ENCODE data around the gene IDI1.

IDI1 gene

GRCh38 chr10:1002425-1003006 lies 46.4 kb downstream of the IDI1 start:
- intact Hi-C loops (cut with DNase I) = no loop called here

GRCh38 chr10:997266-998022 lies 51.5 kb downstream of the IDI1 start:
- DNase-seq = no peak
- intact Hi-C loops (cut with DNase I) = no loop called here

More at GRCh38 chr10:1002425-1003006, 46.4 kb downstream of the IDI1 start:
- no peak for DNase-seq

- no peak for DNase-seq
- intact Hi-C loops (cut with DNase I) = no loop called here
Observed at GRCh38 chr10:996031-996430, 52.9 kb downstream of the IDI1 start.

GRCh38 chr10:995559-995926 lies 53.4 kb downstream of the IDI1 start:
- intact Hi-C loops (cut with DNase I) = no loop called here

GRCh38 chr10:994836-995558 lies 53.9 kb downstream of the IDI1 start:
- DNase-seq = no peak
- intact Hi-C loops (cut with DNase I) = no loop called here

More at GRCh38 chr10:995559-995926, 53.4 kb downstream of the IDI1 start:
- no peak for DNase-seq

GRCh38 chr10:992871-993270 lies 56.0 kb downstream of the IDI1 start:
- intact Hi-C loops (cut with DNase I) = no loop called here
- no peak for DNase-seq

- DNase-seq = no peak
- intact Hi-C loops (cut with DNase I) = no loop called here
Observed at GRCh38 chr10:992467-992866, 56.5 kb downstream of the IDI1 start.

- DNase-seq = no peak
- intact Hi-C loops (cut with DNase I) = no loop called here
Observed at GRCh38 chr10:990808-991207, 58.1 kb downstream of the IDI1 start.

Measured in posterior cingulate gyrus (tissue), 11 donors.